ENCODE data around the gene LIPC.

LIPC gene

DNA sequence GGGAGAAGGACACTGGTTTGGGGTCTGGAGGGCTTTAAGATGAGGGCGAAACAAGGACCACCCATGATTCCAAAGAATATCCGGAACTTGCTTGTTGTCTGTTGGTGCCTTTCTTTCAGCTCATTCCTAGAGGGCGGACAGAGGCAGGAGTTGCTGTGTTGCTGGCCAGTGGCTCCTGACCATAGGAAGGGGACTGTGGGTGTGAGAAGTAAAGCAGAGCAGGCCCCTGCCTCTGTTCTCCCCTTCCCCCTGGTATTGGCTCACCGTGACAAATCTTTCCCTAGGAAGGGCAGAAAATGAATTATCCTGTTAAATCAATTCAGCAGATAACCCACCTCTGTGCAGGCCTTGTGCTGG, 89.1 kb downstream of the LIPC start:
- TF ChIP-seq CTCF (IDR thresholded peaks at IDR 0.05) (no peak), ZFX (IDR thresholded peaks at IDR 0.05; ENCODE audit: borderline replicate concordance) (no peak)
- no peak overlapping the region for H3K27ac ChIP-seq

DNA sequence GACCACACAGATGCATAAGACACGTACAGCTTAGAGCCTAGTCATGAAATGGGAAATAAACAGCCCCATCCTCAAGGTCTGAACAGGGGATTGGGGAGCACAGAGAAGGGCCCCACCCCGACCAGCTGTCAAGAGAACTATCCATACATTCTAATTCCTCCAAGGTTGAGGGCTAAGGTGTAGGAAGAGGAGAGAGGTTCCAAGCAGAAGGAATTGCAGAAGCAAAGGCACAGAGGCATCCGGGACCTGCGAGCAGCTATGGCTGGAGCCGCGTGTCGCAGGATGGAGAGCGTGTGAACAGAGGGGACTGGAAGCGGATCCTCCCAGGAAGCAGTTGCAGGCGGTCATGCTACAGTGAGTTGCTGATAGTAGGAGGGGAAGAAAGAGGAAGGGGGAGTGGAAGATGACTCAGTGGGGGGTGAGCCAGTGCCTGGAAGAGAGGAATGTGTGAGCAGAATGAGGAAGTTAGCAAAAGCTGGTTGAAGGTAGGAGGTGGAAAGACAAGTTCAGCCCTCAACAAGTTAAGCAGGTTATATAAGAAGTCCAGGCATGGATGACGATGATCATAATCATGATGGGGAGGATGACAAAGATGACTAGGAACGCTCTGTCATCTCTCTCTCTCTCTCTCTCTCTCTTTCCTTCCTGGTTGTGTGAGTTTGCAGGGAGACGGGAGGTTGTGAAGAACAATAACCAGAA, 89.7 kb downstream of the LIPC start:
- TF ChIP-seq ZFX (IDR thresholded peaks at IDR 0.05; ENCODE audit: borderline replicate concordance) (no peak), CTCF (IDR thresholded peaks at IDR 0.05) (no peak)
- no peak overlapping the region for H3K27ac ChIP-seq

DNA sequence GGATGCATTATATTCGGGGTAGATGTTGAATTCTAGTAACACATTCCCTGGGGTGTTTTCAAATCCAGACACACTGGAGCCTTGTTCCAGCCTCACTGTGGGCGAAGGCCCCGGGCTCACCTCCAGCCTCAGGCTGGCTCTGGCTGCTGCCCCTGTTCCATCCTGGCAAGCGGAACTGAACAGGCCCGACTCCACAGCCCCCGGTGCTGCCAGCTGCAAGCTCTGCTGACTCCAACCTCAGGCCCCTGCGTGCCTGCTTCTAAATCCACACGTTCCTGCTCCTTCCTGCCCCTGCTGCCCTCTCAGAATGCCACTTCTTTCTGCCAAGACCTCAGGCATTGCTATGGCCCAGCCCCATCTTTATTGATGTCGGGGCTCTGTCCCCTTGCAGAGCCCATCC, 90.6 kb downstream of the LIPC start:
- no peak overlapping the region for H3K27ac ChIP-seq
- TF ChIP-seq CTCF (IDR thresholded peaks at IDR 0.05): no peak
- TF ChIP-seq ZFX (IDR thresholded peaks at IDR 0.05; ENCODE audit: borderline replicate concordance): no peak

DNA sequence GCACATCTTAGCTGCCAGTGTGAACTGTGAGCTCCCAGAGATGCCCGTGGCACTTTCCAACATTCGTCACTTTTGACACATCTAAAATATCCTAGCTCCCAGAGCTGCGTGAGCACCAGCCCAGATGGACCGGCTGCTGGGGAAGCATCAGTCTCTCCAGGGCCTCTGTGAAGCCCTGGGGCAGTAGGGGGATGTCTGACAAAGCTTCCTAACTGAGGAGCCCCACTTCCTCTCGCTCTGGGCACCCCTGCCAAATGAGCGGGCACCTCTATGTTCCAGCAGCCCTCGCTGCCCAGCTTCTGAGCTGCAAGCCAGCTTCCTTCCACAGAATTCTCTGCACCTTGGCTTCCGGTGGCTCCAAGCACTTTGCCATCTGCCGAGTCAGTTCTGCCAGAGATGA, 91.1 kb downstream of the LIPC start:
- TF ChIP-seq CTCF (IDR thresholded peaks at IDR 0.05) (no peak), ZFX (IDR thresholded peaks at IDR 0.05; ENCODE audit: borderline replicate concordance) (no peak)
- H3K27ac ChIP-seq: no peak overlapping the region

DNA sequence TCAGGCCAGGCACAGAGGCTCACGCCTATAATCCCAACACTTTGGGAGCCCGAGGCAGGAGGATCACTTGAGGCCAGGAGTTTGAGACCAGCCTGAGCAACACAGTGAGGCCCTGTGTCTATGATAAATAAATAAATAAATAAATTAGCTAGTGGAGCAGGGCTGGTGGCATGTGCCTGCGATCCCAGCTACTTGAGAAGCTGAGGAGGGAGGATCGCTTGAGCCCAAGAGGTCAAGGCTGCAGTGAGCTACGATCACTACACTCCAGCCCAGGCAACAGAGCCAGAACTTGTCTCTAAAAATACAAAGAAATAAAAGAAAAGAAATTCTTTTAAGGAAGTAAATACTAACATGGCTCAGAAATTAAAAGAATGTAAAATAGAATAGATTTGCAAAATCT, 91.8 kb downstream of the LIPC start:
- TF ChIP-seq ZFX (IDR thresholded peaks at IDR 0.05; ENCODE audit: borderline replicate concordance): no peak
- TF ChIP-seq CTCF (IDR thresholded peaks at IDR 0.05): no peak
- H3K27ac ChIP-seq: no peak overlapping the region

DNA sequence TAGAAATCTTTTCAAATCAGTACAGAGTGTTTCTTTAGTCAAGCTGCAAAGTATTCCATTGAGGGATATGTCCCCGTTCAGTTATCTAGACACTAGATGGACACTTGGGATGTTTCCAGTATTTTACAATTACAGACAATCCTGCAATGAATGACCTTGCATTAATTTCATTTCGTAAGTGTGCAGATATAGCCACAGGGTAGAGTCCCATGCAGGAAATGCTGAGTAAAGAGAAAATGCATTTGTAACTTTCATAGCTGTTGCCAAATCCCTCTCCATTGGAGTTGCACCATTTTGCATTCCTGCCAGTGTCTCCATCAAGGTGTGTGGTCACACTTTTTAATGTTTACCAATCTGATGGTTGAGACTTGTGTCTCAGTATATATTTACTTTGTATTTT, 92.5 kb downstream of the LIPC start:
- TF ChIP-seq CTCF (IDR thresholded peaks at IDR 0.05) (no peak), ZFX (IDR thresholded peaks at IDR 0.05; ENCODE audit: borderline replicate concordance) (no peak)
- H3K27ac ChIP-seq: no peak overlapping the region

DNA sequence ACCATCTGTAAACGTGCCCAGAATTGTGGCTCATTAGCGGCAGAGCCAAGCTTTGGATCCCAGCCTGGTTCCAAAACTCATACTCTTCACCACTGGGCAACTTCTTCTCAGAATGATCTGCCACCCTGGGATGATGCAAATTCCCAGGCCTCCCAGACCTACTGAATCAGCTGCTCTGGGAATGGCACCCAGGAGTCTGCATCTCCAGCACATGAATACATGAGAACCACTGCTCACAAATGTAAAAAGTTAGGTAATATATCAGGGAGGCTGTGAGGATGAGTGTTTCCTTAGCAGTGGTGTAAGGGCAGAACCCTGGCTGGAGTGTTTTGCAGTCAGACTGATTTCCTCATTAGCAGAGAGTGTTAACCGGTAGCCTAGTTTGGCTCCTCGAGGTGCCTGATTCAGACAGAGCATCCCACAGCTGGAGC, 94.2 kb downstream of the LIPC start:
- no peak overlapping the region for H3K27ac ChIP-seq
- TF ChIP-seq ZFX (IDR thresholded peaks at IDR 0.05; ENCODE audit: borderline replicate concordance): no peak
- TF ChIP-seq CTCF (IDR thresholded peaks at IDR 0.05): no peak
